CD4-positive, alpha-beta T cell treated with Interleukin-10 for 1 hour (primary cell): ENCODE results near the gene SCYGR6.

Experiments used
- DNase-seq: peaks from one replicate; pipeline ENCODE4 v3.0.0-alpha.2; 2020

Gene SCYGR6

DNA sequence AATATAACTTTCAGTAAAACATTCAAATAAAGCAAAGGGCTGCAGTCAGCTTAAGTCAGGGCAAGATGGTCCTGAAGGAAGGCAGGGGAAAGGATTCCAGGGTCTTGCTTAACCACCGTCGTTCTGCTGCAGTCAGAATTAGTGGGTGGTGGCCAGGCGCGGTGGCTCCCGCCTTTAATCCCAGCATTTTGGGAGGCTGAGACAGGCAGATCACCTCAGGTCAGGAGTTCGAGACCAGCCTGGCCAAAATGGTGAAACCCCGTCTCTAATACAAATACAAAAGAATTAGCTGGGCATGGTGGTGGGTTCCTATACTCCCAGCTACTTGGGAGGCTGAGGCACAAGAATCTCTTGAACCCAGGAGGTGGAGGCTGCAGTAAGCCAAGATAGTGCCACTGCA lies 13.6 kb downstream of the SCYGR6 start:
- DNase-seq = no peak

DNA sequence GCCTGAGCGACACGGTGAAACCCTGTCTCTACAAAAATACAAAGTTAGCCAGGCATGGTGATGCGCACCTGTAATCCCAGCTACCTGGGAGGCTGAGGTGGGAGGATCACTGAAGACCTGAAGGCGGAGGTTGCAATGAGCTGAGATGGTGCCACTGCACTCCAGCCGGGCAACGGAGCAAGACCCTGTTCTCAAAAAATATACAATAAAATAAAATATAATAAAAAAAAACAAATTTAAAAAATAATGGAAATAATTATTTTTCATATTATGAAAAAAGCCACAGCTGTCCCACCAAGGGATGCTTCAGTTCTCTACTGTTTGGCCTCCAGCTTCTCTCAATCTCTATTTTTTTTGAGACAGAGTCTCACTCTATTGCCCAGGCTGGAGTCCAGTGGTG lies 17.2 kb downstream of the SCYGR6 start:
- DNase-seq = no peak

DNA sequence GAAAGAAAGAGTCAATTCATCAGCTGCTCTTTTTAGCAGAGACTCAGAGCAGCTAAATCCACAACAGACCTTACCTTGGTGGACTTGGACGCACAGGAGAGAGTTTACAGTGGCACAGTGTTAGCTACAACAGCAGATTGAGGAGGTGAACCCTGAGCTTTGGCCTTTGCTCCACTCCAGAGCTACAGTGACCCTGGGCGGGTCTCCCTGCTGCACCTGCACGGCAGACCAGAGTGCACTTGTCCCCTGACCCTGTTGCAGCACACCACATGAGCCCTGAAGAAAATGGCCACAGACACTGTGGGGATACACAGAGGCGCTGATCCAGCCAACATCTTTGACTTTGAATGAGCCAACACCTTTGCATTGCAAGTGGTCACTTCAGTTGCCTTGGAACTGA lies 17.7 kb downstream of the SCYGR6 start:
- DNase-seq = no peak

DNA sequence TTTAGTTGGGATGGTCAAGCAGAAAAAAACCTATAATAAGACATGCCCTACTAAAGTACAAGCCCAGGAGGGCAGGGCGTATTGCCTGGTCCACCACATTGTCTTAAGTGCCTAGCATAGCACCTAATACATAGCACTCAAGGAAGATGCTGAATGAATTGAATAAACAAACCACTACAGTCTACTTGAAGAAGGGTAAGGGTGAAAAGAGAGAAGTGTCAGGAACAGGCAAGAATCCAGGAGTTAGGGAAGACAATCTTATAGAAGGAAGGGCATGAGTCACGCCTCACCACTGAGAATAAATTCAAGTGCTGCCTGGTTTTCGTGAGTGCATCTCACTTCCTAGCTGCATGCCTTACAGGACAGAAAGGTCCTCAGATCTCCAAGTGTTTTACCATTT lies 20.6 kb downstream of the SCYGR6 start:
- no peak for DNase-seq

GRCh38 chr2:227703280-227703732 lies 21.3 kb downstream of the SCYGR6 start:
- DNase-seq = no peak

DNA sequence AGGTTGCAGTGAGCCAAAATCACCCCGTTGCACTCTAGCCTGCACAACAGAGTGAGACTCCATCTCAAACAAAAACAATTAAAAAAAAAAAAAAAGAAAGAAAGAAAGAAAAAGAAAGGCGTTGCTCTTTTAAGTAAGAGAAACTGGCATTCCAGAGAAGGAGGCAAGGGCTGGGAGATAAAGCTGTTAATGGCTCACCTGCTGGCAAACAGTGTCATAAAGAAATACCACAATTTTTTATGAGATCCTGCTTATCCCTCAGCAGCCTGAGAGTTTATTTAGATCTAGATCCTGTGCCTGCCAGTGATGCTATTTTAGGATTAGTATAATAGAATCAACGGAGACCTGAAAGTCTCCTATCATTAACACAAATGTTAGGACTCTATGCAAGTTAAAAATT lies 23.0 kb downstream of the SCYGR6 start:
- DNase-seq = no peak

DNA sequence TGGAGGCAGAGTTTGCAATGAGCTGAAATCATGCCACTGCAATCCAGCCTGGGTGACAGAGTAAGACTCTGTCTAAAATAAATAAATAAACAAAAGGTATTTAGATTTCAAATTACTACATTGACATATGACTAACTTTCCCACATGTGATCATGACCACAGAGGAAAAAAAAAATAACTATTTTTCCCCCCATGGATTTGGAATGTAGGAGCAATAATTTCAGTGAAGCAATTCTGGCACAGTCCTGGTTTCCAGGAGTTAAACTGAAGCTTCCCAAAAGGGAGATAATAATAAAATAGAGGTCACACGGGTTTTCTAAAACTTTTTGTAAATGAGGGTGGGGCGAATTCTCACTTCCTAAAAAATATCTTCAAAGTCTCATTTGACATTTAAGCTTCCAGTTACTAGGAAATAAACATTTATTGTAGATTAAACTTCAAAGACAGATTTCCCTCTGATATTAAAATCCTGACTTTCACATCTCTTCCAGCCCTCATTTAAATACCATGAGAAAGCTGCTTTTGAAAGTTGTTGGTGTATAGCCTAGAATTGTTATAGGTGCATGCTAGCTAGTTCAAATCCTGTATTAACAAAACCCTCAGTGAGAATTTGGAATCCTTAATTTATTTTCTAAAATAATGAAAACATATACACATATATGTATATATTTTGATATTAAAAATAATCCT lies 27.4 kb downstream of the SCYGR6 start:
- DNase-seq = no peak

DNA sequence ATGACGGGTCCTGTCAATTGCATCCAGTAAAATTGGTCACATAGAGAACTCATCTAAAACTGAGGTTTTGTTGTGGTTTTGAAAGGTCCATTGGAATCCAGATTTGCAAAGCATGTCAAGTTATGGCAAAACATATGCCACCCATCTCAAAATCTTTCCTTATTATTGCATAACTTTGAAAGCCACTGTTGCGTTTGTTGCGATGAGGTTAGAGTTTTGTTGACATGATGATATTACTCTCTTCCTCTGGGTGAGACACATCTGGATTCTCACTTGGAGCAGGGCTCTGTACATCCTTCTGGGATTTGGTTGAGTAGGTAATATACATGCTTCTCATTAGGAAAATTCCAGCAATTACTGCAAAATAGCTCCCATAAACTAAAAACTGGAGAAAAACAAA lies 37.4 kb downstream of the SCYGR6 start:
- no peak for DNase-seq

DNA sequence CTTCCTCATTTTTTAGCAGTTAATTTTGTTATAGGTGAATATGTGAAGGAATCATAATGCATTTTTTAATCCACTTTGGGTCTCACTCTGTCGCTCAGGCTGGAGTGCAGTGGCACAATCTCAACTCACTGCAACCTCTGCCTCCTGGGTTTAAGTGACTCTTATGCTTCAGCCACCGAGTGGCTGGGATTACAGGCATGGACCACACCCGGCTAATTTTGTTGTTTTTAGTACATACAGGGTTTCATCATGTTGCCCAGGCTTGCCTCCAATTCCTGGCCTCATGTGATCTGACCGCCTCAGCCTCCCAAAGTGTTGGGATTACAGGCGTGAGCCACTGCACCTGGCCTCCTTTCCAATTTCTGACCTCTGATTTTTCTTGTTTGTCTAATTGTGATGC lies 40.3 kb downstream of the SCYGR6 start:
- no peak for DNase-seq

GRCh38 chr2:227677928-227678327 lies 46.6 kb downstream of the SCYGR6 start:
- no peak for DNase-seq

DNA sequence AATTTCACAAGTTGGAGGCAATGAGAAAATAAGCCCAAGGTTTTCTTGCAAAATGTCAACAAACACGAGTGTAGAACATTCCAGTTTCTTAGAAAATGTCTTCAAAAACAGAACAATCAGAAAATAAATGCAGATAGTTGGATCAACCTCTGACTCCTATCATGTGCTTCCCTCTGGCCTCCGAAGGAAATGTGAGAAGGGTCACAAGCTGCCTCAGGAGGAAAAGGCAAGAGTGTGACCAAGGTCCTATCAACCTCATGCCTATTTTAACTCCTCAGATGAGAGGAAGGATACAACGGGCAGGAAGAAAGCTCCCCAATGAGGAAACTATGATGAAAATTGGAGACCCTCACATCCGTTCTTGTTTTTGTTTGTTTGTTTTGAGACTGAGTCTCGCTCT lies 50.1 kb downstream of the SCYGR6 start:
- no peak for DNase-seq
